GM21786 (cell line): ENCODE measurements around the gene CLIP3.
A peak's percentile ranks its signal among the peaks of the same experiment; 100 is the strongest.
"Not testable (repeated sequence)": the region's sequence is repeated elsewhere in the genome, so short reads cannot be mapped to it uniquely, and the experiment has no call there.

Source experiments
- ATAC-seq: cut with Tn5 transposase; IDR thresholded peaks from one replicate; pipeline ENCODE4 v1.9.1; 2021; ENCODE audit not compliant: unreplicated experiment

Gene CLIP3

GRCh38 chr19:36032251-36033104 is at the start of gene CLIP3:
Gene CLIP3 (minus strand): TSS chr19:36032873. CDS start chr19:36032357, 516 bp downstream.
- ATAC-seq: no peak

- no peak for ATAC-seq
Measured at GRCh38 chr19:36081894-36082293, 49.2 kb upstream of the CLIP3 start.

GRCh38 chr19:36081385-36081784 is 48.7 kb upstream of the CLIP3 start:
- no peak for ATAC-seq

- no peak for ATAC-seq
Measured at GRCh38 chr19:36079389-36079945, 46.8 kb upstream of the CLIP3 start.

GRCh38 chr19:36073121-36073876 is 40.6 kb upstream of the CLIP3 start:
- ATAC-seq: no peak

- no peak for ATAC-seq
Measured at GRCh38 chr19:36072081-36072480, 39.4 kb upstream of the CLIP3 start.

- ATAC-seq: not testable (repeated sequence)
Measured at GRCh38 chr19:36068810-36069499, 36.3 kb upstream of the CLIP3 start.

GRCh38 chr19:36067681-36068080 is 35.0 kb upstream of the CLIP3 start:
- ATAC-seq: no peak

- no peak for ATAC-seq
Measured at GRCh38 chr19:36064826-36065225, 32.2 kb upstream of the CLIP3 start.

GRCh38 chr19:36061367-36061766 is 28.7 kb upstream of the CLIP3 start:
- ATAC-seq: no peak

- ATAC-seq: no peak
Measured at GRCh38 chr19:36060430-36060829, 27.8 kb upstream of the CLIP3 start.

GRCh38 chr19:36059180-36059910 is 26.7 kb upstream of the CLIP3 start:
- ATAC-seq: no peak

- ATAC-seq: no peak
Measured at GRCh38 chr19:36058481-36059179, 26.0 kb upstream of the CLIP3 start.

- peak; percentile 68 for ATAC-seq
Measured at GRCh38 chr19:36054733-36055686, 22.3 kb upstream of the CLIP3 start, which contains the start of gene WDR62. Gene WDR62 (plus strand): TSS chr19:36054897. CDS start chr19:36054972, 75 bp downstream.

- peak; percentile 76 for ATAC-seq
Measured at GRCh38 chr19:36054119-36054732, 21.6 kb upstream of the CLIP3 start, which contains the start of gene THAP8. Gene THAP8 (minus strand): TSS chr19:36054285. CDS start chr19:36054217, 68 bp downstream.

- ATAC-seq: no peak
Measured at GRCh38 chr19:36051637-36052036, 19.0 kb upstream of the CLIP3 start.

GRCh38 chr19:36051236-36051635 is 18.6 kb upstream of the CLIP3 start:
- no peak for ATAC-seq

- no peak for ATAC-seq
Measured at GRCh38 chr19:36049080-36049698, 16.5 kb upstream of the CLIP3 start.
